Stimulated activated CD8-positive, alpha-beta memory T cell treated with anti-CD3 and anti-CD28 coated beads, Interleukin-7, amount 100 ng/mL, for 1 hour (primary cell): ENCODE measurements around the gene HLA-C.
"Not testable (repeated sequence)": the region's sequence is repeated elsewhere in the genome, so short reads cannot be mapped to it uniquely, and the experiment has no call there.

Experiments used
- DNase-seq, 2 donors: peaks; one replicate each; pipeline ENCODE4 v3.0.0-alpha.2; 2020; ENCODE audit warnings: low read depth in 2 of 2

HLA-C gene

DNA sequence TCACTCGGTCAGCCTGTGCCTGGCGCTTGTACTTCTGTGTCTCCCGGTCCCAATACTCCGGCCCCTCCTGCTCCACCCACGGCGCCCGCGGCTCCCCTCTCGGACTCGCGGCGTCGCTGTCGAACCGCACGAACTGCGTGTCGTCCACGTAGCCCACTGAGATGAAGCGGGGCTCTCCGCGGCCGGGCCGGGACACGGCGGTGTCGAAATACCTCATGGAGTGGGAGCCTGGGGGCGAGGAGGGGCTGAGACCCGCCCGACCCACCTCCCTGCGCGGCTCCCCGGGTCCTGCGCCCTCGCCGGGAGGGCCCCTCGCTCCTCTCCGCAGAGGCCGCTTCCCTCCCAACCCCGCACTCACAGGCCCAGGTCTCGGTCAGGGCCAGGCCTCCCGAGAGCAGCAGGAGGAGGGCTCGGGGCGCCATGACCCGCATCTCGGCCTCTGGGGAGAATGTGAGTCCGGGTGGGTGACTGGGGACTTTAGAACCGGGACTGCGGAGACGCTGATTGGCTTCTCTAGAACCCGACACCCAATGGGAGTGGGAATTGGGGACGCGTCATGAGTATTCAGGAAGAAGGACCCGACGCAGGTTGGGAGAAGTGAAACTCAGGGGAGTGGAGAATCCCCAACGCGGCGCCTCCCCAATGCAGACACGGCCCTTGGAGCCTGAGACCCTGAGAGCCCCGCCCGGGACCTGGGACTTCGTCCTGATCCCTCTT lies at the start of gene HLA-C:
Gene HLA-C (minus strand): TSS at position 452 of the 717 bp plus-strand sequence. CDS start 21 bp downstream, at position 431.
- DNase-seq = peak; percentile 74 to 81

GRCh38 chr6:31321005-31321707 lies 49.3 kb upstream of the HLA-C start:
- no peak for DNase-seq

- DNase-seq = no peak
Measured at GRCh38 chr6:31317036-31317435, 45.1 kb upstream of the HLA-C start.

DNA sequence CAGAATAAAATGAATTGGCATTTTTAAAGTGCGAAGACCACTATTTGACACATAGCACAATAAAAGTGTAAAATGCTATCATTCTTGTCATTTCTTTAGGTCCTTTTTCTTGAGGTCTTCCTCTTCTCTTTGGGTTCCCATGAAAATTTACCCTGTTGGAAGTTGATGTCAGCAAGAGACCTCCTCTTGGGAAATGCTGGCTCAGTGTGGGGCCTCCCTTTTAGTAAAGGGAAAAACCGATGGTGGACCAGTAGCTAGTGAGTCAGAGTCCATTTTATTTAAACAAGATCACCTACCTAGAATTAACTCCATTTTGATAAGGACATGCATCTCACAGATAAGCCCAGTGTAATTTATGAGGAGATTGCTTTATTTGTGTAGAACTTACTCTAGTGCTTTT lies 37.7 kb upstream of the HLA-C start:
- DNase-seq = no peak

DNA sequence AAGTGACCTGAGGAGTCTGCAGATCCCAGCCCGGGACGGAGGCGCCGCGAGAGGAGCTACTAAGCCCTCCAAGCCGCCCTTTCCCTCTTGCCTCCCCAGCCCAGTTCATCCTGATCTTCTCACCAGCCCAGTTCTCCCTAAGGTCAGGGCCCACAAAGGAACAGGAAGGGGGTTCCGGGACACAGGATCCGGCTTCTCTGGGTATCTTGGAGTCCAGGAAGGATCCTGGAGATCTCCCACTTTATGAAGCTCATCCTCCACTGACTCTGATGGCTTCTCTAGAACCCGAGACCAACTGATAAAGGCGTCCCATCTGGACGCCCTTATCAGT lies 36.9 kb upstream of the HLA-C start:
- DNase-seq = no peak

- DNase-seq = peak; percentile 42 to 50
Measured at GRCh38 chr6:31308050-31308844, 36.4 kb upstream of the HLA-C start.

- DNase-seq = no peak
Measured at GRCh38 chr6:31307669-31308049, 35.8 kb upstream of the HLA-C start.

GRCh38 chr6:31305703-31306219 lies 33.9 kb upstream of the HLA-C start:
- no peak for DNase-seq

GRCh38 chr6:31304683-31305082 lies 32.8 kb upstream of the HLA-C start:
- no peak for DNase-seq

DNA sequence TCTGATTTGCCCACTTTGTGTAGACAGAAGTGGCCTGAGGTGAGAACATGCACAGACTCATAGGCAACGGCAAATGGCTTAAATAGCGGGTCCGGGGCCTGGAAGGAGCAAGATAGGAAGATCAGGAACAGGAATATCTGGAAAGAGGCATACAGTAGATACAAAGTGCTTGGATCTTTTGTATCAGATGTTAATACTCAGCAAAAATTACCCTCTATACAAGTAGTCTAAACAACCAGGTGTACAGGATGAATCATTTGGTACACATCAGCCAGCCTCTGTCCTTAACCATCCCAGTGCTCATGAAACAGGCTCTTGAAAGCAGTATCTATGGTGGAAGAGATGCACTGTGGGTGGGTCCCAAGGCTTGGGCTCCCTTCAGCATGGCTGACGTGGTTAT lies 28.9 kb upstream of the HLA-C start:
- DNase-seq = no peak

DNA sequence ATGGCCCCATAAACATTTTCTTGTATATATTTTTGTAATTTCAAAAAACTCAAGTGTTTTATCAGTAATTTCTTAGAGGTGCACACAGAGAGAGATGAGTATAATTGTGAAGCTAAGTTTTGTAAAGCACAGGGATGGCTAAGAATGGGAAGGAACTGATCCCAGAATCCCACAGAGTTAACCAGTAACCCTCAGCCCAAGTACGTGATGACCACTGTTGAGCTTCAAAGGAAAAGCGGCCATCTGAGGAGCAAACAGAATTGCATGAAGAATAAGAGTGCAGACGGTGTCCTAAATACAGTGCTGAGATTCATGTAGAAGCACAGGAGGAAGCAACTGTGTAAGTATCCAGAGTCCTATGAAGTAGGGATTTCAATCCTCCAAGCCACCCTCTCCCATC lies 28.1 kb upstream of the HLA-C start:
- no peak for DNase-seq

DNA sequence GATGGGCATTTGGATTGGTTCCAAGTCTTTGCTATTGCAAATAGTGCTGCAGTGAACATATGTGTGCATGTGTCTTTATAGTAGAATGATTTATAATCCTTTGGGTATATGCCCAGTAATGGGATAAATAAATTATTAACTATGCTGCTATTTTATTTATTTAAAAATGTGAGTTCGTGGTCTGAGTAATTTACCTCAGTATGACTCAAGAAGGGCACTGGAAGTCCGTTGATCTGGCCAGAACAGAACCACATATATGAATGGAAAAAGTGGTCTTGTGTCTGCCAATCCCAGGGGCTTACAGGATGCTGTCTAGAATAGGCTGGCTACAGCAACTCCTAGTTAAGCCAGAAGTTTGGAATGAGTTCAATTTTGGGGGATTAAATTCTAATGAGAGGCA lies 27.6 kb upstream of the HLA-C start:
- no peak for DNase-seq

DNA sequence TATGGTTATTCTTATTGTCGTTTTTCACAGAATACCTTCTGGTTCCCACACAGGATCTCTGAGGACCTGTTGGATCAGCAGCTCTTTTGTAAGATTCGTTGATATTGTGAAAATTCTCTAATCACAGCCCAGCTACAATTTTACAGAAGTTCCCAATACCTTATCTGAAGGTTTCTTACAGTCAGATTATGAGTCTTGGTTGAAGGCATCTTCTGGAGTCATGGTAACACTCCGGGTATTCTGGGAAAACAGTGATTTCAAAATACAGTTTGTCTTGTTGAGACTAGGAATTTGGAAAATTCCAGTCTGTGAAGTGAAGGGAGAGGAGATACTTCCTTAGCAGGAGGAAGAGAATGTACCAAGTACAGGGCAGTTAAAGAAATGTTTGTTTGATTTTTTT lies 22.2 kb upstream of the HLA-C start:
- DNase-seq = no peak

- no peak for DNase-seq
Measured at GRCh38 chr6:31293343-31293742, 21.5 kb upstream of the HLA-C start.

DNA sequence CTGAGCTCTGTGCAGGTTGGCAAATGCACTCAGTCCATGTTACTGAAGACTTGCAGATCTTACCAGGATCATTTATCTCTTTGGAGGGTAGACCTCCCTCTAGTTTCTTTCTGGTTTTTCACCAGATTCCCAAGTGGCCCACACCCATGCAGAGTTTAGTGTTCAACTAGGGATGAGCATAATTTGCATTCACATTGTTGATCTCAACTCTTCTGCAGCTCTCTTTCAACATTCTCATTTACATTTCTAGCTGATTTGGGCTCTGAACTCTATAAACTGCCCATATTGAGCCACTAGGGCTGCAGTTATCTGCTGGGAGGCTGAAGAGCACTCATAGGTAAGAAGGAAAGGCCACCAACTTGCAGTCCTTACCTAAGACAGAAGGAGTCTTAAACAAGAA lies 17.9 kb upstream of the HLA-C start:
- DNase-seq = no peak

DNA sequence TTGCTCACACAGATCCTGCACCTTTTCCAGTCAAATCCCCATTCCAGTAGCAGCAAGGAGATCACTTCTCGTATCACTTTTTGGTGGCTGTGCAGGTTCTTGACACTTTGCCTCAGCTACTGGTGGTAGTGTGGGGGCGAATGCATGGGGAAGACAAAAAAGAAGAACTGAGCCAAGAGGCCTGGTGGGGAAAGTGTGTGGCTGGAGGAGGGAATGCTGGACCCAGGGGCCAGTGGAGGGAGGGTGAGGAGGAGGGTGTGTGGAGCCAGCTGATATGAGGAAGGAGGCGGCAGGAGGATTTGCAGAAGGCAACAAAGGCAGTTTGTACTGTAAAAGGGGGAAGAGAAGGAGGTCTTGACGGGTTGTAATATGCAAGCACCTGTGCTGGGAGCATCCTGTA lies 15.7 kb upstream of the HLA-C start:
- no peak for DNase-seq

DNA sequence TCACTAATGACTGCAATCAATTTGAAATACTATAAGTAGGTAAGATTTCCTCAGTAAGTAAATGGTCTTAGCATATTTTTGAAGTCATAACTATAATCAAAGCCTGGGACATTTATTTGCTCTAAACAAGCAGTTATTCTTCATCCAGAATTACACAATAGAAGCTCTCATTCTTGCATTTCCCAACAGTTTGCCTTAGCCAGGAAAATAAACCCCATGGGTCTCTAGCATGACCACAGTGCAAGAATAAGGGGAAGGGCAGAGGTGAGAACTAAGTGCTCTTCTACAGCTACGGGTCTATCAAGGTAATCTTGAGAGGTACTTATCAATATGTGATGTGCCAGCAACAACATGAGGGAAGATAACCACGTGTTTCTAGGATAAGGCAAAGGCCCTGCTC lies 14.1 kb upstream of the HLA-C start:
- no peak for DNase-seq

DNA sequence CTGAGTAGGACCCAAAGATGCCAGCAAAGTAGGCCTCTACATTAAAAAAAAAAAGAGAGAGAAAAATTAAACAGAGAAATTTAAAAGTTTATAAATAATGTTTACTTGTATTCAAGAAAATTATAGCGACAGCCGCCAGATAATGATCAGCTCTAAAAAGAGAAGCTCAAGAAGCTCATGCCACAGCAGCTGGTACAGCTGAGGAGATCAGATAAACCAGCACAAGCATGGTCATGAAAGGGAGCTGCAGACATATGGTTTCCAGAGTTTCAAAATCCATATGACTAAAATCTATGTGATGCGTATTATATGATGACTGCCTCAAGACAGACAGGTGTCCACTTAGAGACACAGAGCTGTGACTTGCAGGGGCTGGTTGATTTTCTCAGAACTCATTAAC lies 13.6 kb upstream of the HLA-C start:
- no peak for DNase-seq

- not testable (repeated sequence) for DNase-seq
Measured at GRCh38 chr6:31279647-31280046, 7.8 kb upstream of the HLA-C start.

DNA sequence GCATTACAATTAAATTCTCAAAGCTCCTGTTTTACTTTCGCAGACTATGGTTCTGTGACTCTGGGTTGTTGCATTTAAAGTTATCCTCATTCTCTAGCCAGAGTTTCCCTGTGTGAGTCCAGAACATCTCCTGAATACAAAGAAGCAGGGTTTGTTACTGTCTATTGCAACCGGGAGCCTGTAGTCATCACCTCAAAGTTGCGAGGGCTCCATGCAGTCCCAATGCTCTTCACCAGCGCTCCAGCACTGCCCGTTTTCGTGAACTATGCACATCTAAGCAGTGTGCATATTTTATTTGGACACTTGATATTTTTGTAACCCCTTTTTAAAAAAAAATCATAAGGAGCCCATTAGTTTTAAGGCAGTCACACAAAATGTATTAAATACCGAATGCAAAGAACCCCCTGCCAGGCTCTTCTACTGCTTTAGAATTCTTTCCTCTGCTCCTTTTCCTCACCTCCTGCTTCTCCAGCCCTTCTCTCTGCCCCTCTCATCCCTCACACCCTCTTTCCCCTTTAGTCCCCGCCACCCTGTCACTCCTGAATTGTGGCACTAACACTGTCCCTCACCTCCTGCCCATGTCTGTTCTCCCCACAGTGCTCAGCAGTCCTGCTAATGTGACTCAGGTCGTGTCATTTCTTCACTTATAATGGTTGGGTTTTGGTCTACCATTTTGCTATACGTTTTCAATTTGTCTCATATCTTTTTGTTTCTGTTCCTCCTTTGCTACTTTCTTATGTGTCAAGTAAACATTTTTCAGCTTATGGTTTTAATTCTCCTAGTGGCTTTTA lies 1.1 kb upstream of the HLA-C start:
- no peak for DNase-seq

GRCh38 chr6:31272436-31272835 lies 544 bp upstream of the HLA-C start:
- DNase-seq = no peak
